Stimulated activated CD8-positive, alpha-beta memory T cell treated with anti-CD3 and anti-CD28 coated beads, Interleukin-7, amount 100 ng/mL, for 4 hours (primary cell): ENCODE measurements around the gene LSM3.

Experiments used
- DNase-seq, 2 donors: peaks; one replicate each; pipeline ENCODE4 v3.0.0-alpha.2; 2020; ENCODE audit warnings: low read depth in 2 of 2

Gene LSM3

DNA sequence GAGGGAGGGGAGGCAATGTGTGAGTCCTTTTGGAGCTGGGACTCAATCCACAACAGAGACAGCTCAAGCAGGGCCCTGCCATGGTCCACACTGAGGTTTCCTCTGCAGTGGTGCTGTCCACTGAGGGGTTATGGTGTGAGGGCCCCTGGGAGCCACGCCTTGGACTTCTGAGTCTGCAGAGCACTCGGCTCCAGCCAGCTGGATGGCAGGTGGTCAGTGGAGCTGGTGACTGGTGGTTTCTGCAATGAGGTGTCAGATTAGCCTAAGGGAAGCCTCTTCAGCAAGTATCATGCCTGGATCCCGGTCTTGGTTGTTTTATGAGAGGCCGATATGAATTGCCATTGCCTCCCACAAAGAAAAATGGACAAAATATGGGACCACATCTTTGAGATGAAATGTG is 21.7 kb downstream of the LSM3 start:
- DNase-seq, result no peak

DNA sequence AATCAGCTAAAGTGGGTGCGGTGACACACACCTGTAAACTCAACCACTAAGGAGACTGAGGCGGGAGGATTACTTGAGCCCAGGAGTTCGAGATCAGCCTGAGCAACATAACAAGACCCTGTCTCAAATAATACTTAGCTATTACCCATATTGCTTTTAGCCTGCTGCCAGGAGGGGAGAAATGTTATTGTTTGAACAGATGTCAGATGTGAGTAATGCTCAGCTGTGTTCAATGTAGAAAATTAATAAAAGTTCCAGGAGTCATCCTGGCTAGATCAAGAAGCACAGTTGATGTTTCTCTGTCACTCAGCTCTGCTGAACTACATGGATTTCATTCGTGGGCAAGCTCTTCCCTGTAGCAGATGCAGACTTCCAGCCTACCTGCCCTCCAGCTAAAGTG is 22.2 kb downstream of the LSM3 start:
- DNase-seq, result no peak

DNA sequence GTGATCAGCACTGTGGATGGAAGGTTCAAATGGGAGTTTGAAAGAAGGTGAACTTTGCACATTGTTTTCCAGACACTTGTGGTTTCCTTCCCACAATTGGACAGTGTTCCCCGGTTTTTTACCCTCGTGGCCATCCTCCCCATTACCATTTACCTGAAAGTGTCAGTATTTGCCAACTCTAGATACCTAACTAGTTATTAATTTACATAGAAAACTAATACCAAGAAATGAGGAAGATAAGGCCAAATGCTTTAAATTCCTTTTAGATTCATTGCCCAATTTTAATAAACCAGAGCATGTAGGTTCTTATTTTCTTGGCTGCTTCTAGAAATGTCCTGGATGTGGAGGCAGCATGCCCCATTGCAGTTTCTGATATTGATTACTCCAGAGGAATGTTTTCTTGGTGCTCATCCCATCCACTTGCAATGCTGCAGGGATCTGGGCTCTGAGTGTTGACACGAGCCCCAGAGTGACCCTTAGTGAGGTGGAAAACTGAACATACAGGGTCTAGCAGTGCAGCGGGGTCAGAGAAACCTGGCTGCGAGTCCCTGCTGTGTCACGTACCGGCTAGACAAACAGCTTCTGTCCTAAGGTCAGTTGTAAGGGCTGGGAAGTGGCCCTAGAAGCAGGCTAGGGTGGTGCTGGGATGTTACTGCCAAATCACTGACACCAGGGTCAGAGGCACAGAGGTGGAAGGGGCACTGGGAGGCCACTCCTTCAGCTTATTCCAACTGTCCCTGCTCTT is 23.5 kb downstream of the LSM3 start:
- no peak for DNase-seq

DNA sequence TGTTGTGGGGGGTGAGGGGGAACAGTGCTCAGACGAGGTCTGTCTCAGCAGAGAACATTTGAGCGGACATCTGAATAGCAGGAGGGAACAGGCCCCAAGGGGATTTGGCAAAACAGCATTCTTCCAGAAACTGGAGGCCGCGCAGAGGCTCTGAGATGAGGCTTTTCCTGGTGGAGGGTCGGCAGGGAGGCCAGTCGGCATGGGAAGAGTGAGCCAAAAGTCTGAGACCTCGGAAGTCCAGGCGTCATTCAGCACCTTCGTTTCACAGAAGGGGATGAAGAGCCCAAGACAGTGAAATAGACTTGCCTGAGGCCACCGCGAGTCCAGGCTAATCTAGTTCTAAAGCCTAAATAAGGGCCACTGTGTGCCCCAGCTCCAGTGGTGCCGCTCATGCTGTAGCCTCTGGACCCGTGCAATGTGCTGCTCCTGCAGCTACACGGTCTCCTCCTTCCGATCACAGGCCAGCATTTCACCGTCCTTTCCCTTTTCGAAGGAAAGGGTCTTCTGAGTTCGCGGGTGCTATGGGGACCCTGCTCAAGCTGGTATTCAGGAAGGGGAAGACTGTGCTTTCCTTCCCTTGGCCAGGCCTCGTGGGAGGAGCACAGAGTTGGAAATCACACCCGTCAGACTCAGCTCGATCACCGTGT is 24.4 kb downstream of the LSM3 start:
- no peak for DNase-seq

DNA sequence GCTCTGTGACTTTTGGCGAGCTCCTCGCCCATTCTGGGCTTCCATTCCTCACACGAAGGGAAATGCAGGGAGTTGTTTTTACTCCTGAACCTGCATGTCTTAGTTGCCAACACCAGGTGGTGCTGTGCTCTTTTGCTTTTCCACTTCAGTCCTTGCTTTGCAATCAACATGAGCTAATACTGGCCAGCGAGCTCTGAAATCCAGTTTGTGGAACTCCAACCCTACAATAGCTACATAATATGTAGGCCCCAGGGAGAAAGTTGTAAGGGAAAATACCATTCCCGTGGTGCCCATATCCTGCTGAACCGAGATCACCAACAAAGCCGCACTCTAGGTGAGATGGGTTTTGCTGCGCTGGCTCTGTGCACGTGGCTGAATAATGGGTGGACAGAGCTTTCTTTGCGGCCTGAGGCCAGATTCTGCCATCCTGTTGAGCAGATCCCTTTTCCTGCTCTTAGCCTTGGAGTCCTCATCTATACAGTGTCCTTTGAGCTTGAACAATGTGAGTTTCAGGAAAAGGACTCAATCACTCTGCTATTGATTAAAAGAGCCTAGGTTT is 25.0 kb downstream of the LSM3 start:
- DNase-seq, result peak in 1 of 2 donors; percentile 6

DNA sequence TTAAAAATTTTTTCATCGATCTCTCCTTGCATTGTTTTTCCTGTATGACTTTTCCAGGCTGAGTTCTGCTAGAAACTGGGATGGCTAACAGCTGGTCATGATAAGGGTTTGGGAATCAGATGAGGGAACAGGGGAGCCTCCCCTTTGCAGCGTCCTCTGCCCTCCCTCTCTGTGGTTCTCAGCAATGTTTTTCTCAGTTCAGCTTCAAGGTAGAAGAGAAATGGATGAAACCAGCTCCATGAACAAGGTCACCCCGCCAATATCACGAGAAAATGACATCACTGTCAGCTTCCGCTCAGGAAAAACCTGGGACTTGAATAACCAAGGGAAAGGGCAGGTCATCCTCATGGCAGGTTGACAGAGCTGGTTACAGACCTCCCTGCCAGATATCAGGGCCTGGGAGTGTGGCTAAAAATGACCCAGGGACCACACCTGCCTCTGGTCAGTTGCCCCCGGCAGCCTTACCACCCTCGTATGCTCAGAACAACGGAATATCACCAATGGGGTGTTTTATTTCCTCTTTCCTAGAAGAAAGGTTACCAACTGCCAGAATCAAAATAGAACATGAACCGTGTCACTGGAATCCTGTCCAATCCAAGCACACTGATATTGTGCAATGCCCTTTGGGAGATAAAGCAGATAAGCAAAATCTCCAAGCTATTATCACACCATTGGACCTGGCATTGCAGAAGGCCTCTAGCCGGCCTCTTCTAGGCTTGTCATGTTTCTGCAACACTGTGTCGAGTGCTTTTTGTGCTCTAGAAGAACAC is 26.1 kb downstream of the LSM3 start:
- no peak for DNase-seq

DNA sequence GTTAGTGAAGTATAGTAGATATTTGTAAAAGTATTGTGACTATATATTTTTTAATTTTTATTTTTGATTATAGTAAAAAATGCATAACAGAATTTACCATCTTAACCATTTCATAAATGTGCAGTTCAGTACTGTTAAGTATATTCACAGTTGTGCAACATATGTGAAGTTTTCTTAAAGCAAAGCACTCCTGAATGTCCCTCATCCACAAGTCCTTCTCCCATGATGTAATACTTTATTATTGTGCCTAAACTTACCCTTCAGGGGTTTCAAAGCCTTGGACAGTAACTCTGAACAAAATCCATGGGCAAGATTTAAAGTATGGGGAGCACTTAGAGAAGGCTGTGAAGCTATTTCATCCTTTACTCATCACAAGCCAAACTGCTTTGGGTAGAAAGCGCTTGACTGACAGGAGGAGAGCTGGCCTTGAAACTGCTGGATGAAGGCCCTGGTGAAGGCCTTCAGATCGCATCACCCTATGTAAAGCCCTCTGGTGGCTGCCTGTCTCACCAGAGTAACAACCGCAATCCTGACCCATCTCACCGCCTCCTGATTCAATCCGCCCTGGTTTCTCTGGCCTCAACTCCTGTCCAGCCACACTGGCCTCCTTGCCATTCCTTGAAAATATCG is 28.0 kb downstream of the LSM3 start:
- DNase-seq, result no peak

DNA sequence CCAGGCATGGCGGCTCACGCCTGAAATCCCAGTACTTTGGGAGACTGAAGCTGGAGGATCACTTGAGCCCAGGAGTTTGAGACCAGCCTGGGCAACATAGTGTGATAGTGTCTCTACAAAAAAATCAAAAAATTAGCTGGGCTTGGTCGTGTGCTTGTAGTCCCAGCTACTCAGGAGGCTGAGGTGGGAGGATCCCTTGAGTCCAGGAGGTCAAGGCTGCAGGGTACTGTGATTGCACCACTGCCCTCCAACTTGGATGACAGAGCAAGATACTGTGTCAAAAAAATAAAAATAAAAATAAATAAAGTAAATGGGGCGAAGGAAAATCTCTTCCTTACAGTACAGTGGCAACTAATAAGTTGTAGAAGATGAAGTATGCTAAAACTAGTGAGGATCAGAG is 29.6 kb downstream of the LSM3 start:
- DNase-seq, result no peak

DNA sequence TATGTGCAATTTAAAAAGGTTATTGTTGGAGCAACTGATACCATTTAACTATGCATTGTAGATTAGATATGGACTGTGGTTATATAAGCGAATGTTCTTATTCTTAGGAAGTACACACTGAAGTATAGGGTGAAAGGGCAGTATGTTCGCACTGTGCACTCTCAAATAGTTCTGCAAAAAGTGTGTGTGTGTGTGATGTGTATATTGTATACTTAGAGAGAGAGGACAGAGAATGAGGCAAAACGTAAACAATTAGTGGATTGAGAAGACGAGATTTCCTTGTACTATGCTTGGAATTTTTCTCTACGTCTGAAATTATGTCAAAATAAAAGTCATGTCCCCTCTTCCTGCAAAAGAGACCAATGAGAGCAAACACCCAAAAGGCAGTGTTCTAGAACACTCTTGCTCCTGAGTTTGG is 30.4 kb downstream of the LSM3 start:
- no peak for DNase-seq

DNA sequence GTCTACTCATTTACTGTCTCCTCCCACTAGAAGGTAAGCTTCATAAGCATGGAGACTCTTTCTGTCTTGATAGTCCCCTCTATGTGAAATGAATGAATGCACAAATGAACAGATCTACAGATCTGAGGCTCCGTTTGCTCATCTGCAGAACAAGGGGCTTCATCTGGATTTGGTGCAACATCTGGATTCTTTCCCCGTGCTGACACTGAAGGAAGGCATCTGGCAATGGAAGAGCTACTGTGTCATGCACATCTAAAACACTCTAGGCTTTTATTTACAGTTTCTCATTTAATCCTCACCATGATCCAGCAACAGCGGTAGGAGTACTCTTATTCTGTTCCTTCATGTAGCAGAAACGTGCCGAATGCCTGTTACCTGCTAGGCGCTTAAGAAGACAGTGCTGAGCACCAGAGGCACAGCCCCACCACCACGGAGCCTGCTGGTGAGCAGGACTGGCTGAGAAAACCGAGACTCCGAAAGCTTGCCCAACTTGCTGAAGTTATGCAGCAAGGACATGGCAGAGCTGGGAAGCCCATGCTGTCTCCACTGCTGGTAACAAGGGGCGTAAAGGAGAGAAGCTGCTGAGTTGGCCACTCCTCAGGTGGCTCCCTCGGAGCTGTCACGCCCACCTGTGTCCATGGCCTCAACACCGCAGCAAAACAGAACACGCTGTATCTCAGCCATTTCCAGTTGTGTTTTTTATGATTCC is 31.1 kb downstream of the LSM3 start:
- DNase-seq, result no peak

DNA sequence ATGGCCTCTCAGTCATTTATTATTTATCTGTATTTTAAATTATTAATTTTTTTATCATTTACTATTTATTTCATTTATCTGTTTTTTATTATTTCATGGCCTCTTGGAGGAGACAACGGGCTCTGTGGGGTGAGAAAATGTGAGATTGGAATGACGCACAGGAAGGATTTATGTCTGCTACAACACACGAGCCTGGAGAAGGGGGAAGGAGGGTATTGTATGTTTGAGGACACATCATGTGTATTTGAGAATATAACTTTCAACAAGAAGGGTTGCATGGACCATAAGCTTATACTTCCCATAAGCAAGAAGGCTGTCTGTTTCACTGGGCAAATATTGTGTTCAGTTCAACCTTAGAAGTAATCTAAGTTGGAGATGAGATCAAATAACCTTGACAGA is 31.7 kb downstream of the LSM3 start:
- DNase-seq, result no peak

DNA sequence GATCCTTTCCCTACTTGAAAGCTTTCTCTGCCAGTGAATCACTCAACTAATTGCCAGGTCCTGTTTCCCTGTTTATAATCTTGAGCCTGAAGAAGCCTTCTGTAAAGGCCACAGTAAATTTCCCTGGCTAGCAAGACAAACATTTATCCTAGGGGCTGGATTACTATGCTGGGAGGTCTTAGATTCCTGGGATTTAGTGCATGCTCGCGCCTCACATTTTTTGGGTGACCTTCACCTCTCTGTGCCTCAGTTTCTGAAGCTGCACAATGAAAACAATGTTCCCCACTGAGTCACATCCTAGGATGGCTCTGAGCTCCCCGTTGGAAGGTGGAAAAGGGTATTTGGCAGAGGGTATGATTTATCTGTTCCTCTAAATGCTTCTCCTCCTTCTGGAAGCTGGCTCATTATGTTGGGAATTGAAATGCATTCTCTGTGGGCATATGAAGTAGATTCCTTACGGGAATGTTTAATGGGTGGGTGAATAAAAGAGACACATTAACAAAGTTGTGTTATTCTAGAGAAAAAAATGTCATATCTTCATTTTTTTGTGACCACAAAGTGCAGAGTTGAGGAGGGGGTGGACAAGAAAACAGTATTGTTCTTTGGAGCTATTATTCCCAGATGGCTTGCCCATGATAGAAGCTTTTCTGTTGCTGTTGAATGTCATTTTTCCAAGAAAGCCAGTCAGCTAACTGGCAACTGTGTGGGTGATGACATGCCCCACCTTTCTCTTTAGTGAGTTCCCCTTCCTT is 32.4 kb downstream of the LSM3 start:
- DNase-seq, result no peak

DNA sequence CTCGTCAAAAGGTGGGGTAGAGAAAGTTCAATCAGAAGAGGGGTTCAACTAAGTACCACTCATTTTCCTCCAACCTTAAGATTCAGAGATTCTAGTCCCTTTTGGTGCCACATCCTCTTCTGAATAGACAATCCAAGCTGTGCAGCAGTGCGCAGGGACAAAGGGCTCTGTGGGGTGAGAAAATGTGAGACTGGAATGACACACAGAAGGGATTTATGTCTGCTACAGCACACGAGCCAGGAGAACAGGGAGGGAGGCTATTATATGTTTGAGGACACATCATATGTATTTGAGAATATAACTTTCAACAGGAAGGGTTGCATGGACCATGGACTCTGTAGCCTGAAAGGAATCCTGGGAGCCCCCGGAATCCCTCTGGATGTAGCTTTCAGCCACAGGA is 33.0 kb downstream of the LSM3 start:
- no peak for DNase-seq

DNA sequence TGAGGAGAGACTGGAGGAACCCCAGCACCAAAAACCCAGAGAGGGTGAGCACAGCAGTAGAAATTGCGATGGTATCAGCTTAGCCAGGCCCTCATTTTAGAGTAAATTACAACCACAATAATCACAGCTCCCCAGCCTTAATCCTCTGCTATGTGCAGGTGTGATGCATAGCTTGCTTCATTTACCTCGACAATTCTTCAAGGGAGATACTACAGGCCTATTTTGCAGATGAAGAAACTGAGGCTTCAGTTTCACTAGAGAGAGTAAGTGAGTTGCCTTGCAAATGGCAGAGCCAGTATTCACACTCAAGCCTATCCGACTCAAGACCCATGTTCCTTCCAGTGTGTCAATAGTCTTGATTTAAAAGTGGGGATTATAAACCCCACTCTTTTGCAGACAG is 33.4 kb downstream of the LSM3 start:
- DNase-seq, result no peak

DNA sequence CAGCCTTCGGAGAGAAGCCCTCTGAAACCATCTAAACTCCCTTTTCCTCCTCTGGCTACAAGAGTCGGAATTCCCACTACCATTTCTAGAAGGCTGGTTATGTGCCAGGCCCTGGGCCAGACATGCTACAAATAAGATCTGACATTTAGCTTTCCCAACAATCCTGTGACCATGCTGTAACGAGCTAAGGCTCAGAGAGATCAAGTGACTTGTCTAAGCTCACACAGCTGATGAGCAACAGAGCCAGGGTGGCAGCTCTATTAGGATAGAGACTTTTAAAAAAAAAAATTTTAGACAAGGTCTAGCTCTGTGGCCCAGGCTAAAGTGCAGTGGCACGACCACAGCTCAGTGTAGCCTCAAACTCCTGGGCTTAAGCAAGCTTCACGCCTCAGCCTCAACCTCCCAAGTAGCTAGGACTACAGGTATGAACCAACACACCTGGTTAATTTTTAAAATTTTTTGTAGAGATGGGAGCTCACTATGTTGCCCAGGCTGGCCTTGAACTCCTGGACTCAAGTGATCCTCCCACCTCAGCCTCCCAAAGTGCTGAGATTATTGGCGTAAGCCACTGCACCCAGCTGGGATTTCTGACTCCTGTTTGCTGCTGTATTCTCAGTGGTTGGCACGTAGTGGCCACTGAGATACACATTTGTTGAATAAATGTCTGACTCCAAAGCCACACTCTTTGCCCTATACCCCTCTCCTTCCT is 34.6 kb downstream of the LSM3 start:
- no peak for DNase-seq

DNA sequence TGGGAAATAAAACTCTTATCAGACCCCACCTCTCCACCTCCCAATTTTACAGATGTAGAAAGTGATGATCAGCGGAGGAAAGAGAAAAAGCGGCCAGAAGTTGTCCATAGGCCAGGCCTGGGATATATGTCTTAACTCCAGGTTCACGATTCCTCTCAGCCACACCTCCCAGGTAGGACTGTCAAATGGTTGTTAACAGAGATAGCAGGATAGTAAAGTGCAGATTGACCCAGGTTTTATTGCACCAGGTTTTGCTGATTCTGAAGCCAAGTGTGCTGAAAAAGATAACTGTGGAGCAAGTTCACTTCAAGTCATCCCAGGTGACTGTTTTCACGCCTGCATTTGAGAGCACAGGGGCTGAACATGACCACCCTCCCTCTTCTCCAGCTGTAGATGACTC is 36.1 kb downstream of the LSM3 start:
- DNase-seq, result no peak

DNA sequence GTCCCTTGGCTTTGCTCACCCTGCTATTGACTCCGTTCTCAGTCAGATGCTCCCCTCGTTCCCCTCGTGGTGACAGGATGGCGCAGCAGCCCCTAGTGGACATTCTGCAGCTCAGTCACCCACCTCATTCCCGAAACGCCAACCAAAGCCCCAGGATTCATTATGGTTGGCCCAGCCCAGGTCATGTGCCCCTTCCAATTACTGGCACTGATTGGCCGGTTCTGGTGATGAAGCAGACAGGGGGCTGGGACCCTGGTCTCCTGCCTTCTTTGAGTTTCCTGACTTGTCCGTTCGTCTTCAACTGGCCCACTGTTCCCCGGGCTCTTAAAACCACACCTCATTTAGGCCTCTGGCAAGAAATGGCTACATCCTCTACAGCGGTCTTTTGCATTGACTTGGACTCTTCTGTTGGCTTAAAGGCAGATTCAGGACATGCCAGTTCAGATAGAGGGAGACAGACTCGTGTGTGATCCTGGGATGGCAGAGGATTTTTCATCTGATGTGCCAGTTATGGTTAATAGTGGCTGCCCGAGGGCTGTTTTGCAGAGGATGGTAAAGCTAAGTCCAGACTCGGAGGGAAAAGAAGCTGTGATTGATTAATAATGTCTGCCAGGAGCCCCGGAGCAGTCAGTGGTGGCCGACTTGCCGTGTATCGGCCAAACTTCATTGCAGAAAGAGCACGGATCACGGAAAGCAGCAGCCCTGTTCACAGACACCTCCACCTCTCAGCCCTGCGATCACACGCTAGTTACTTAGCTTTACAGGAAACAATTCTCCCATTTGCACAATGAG is 37.8 kb downstream of the LSM3 start:
- DNase-seq, result peak in 1 of 2 donors; percentile 43

DNA sequence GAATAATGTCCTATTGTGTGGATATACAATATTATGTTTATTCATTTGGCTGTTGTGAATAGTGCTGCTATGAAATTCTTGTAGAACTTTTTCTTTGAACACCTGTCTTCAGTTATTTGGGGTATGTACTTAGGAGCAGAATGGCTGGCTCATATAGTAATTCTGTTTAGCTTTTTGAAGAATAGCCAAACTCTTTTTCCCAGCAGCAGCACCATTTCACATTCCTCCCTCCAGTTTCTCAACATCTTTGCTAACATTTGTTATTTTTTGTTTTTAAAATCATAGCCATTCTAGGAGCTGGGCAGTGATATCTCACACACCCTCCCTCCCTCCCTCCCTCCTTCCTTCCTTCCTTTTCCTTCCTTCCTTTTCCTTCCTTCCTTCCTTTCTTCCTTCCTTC is 39.7 kb downstream of the LSM3 start:
- no peak for DNase-seq

DNA sequence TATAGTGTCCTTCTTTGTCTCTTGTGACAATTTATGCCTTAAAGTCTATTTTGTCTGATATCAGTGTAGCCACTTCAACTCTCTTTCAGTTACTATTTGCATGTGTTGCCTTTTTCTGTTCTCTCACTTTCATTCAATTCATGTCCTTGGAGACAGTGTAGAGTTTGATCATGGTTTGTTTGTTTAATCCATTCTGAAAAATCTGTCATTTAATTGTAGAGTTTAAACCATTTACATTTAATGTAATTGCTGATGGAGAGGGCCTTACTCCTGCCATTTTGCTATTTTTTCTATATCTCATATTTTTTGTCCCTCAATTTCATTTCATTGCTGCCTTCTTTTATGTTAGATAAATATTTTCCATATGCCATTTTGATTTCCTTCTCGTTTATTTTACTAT is 42.3 kb downstream of the LSM3 start:
- DNase-seq, result no peak
